CD14-positive monocyte (primary cell): ENCODE measurements around the gene PGM2L1. TPM values are rescaled to one million over a fixed set of nuclear protein-coding genes. Genes with fewer than 3 reads are reported as not detected.

Source experiments
- DNase-seq, 3 donors: peaks; one replicate each; pipeline ENCODE4 v3.0.0-alpha.2; 2011 to 2022
- H2AFZ ChIP-seq: 2 replicates; pipeline ENCODE4 v1.6.0; 2012; ENCODE audit warnings: mild to moderate bottlenecking, low read depth, low read length, inconsistent platforms; ENCODE audit not compliant: insufficient read depth, poor library complexity, severe bottlenecking
- H3K27ac ChIP-seq, 2 donors: 1 replicate in 1 of 2; 2 replicates in 1 of 2; pipeline ENCODE4 v1.5.1; 2012 to 2013; ENCODE audit warnings: low read length in 2 of 2, control low read depth in 1 of 2, inconsistent platforms in 1 of 2, low read depth in 1 of 2, mild to moderate bottlenecking in 1 of 2
- H3K27me3 ChIP-seq, 2 donors: one replicate each; pipeline versions ENCODE4 v1.6.0 to v1.6.1; 2011 to 2013; ENCODE audit warnings: low read length in 2 of 2; ENCODE audit not compliant: control insufficient read depth in 2 of 2, insufficient read depth in 2 of 2
- H3K36me3 ChIP-seq, 2 donors: replicated peaks in 1 of 2; 1 replicate in 1 of 2; 2 replicates in 1 of 2; pipeline versions ENCODE4 v1.5.1 to v1.6.1; 2012 to 2013; ENCODE audit warnings: low read length in 2 of 2, control low read depth in 1 of 2, inconsistent platforms in 1 of 2, mild to moderate bottlenecking in 1 of 2; ENCODE audit not compliant: insufficient read depth in 2 of 2, control insufficient read depth in 1 of 2
- H3K4me1 ChIP-seq, 2 donors: 1 replicate in 1 of 2; 2 replicates in 1 of 2; pipeline versions ENCODE4 v1.5.1 to v1.6.1; 2012 to 2013; ENCODE audit warnings: low read length in 2 of 2, control low read depth in 1 of 2, inconsistent platforms in 1 of 2, mild to moderate bottlenecking in 1 of 2, moderate library complexity in 1 of 2; ENCODE audit not compliant: insufficient read depth in 2 of 2, control insufficient read depth in 1 of 2
- H3K4me2 ChIP-seq: replicated peaks from 2 replicates; pipeline ENCODE3; 2012; ENCODE audit warnings: low read length, moderate library complexity, mild to moderate bottlenecking; ENCODE audit not compliant: poor library complexity, severe bottlenecking; ENCODE audit errors: extremely low read depth
- H3K4me3 ChIP-seq, 3 experiments: fragments of 200-600 bp in 1 of 3; sonication (generic) in 1 of 3; replicated peaks in 1 of 3; 1 replicate in 2 of 3; 2 replicates in 1 of 3; pipeline ENCODE4 v1.5.1; 2011 to 2013; ENCODE audit warnings: low read length in 3 of 3, mild to moderate bottlenecking in 3 of 3, control low read depth in 2 of 3, low read depth in 2 of 3, inconsistent platforms in 1 of 3, moderate library complexity in 1 of 3
- H3K79me2 ChIP-seq: 2 replicates; pipeline ENCODE4 v1.6.0; 2012; ENCODE audit warnings: mild to moderate bottlenecking, control low read depth, inconsistent platforms, low read length, moderate library complexity; ENCODE audit not compliant: insufficient read depth
- H3K9ac ChIP-seq: 2 replicates; pipeline ENCODE4 v1.6.0; 2017; ENCODE audit warnings: low read length, mild to moderate bottlenecking; ENCODE audit not compliant: insufficient read depth, poor library complexity, severe bottlenecking
- H3K9me3 ChIP-seq, 2 donors: replicated peaks in 1 of 2; 1 replicate in 1 of 2; 2 replicates in 1 of 2; pipeline versions ENCODE4 v1.5.1 to v1.6.1; 2012 to 2013; ENCODE audit warnings: low read length in 2 of 2, control low read depth in 1 of 2; ENCODE audit not compliant: control insufficient read depth in 1 of 2, insufficient read depth in 1 of 2
- H4K20me1 ChIP-seq: 2 replicates; pipeline ENCODE4 v1.6.0; 2012; ENCODE audit warnings: mild to moderate bottlenecking, low read length, control low read depth, moderate library complexity; ENCODE audit not compliant: insufficient read depth
- H3K27ac Mint-ChIP-seq, 7 donors: one replicate each; pipeline ENCODE4 v1.8.0; 2020; ENCODE audit warnings: mild to moderate bottlenecking in 7 of 7, mixed read lengths in 7 of 7, moderate library complexity in 6 of 7, inconsistent platforms in 2 of 7
- H3K27me3 Mint-ChIP-seq, 3 donors: one replicate each; pipeline ENCODE4 v1.8.0; 2021 to 2022; ENCODE audit warnings: low read depth in 3 of 3, mild to moderate bottlenecking in 3 of 3, mixed read lengths in 3 of 3, moderate library complexity in 3 of 3, inconsistent platforms in 1 of 3
- H3K36me3 Mint-ChIP-seq, 2 donors: one replicate each; pipeline ENCODE4 v1.8.0; 2020; ENCODE audit warnings: mixed read lengths in 2 of 2, inconsistent platforms in 1 of 2, mild to moderate bottlenecking in 1 of 2
- H3K4me1 Mint-ChIP-seq: one replicate; pipeline ENCODE4 v1.8.0; 2020; ENCODE audit warnings: mild to moderate bottlenecking, mixed read lengths
- H3K4me3 Mint-ChIP-seq, 2 donors: one replicate each; pipeline ENCODE4 v1.8.0; 2020; ENCODE audit warnings: mild to moderate bottlenecking in 2 of 2, mixed read lengths in 2 of 2, moderate library complexity in 1 of 2
- H3K9me3 Mint-ChIP-seq, 7 donors: one replicate each; pipeline ENCODE4 v1.8.0; 2020 to 2022; ENCODE audit warnings: mixed read lengths in 7 of 7, mild to moderate bottlenecking in 6 of 7, moderate library complexity in 6 of 7, inconsistent platforms in 2 of 7
- WGBS: methylation state at CpG from one replicate; pipeline ENCODE4 v1.1.5; 2013; ENCODE audit warnings: missing lambda C conversion rate; ENCODE audit not compliant: insufficient coverage; 5-methylcytosine and 5-hydroxymethylcytosine counted together
- intact Hi-C, 2 donors: fragments of 100-400 bp; cut with micrococcal nuclease; formaldehyde crosslinking; loops; one replicate each; pipeline versions ENCODE4 v1.15.0 to v1.15.1; 2023
- polyA plus RNA-seq, 3 donors: library from polyadenylated mRNA; depleted of rRNA in 1 of 3; unstranded in 2 of 3; stranded (reverse) in 1 of 3; fragments of 300-500 nt in 2 of 3; fragments of >200 nt in 1 of 3; fragmentation: Illumina TruSeq in 2 of 3; gene quantifications; 1 replicate in 2 of 3; 2 replicates in 1 of 3; pipeline ENCODE4 v1.2.3, GENCODE V29; 2012 to 2021
- TF ChIP-seq, protein P1 (sequence below): fragments of 200-600 bp; IDR thresholded peaks from one replicate; pipeline ENCODE4 v1.8.0; 2022; ENCODE audit warnings: antibody characterized with exemption, mild to moderate bottlenecking

Gene PGM2L1
- polyA plus RNA-seq, 3 donors = 0.25 to 0.81 (median 0.62) TPM

DNA sequence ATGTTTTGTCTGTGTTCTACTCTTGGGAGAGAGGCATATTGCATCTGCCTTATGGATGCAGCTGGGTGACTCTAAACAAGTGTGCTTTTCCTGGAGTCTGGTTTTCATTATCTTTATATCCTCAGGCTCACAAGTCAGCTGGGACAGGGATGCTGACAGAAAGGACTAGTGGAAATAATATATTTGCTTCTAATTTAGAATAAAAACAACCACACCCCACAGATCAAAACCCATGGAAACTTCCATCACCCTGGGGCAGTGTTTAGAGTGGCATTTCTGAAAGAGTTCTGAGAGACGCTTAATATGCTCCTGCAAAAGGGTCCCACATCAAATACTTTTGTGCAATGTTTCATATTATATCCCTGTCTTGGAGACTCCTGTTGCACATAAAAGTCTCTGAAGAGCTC lies 48.3 kb upstream of the PGM2L1 start:
- TF ChIP-seq, protein P1, sequence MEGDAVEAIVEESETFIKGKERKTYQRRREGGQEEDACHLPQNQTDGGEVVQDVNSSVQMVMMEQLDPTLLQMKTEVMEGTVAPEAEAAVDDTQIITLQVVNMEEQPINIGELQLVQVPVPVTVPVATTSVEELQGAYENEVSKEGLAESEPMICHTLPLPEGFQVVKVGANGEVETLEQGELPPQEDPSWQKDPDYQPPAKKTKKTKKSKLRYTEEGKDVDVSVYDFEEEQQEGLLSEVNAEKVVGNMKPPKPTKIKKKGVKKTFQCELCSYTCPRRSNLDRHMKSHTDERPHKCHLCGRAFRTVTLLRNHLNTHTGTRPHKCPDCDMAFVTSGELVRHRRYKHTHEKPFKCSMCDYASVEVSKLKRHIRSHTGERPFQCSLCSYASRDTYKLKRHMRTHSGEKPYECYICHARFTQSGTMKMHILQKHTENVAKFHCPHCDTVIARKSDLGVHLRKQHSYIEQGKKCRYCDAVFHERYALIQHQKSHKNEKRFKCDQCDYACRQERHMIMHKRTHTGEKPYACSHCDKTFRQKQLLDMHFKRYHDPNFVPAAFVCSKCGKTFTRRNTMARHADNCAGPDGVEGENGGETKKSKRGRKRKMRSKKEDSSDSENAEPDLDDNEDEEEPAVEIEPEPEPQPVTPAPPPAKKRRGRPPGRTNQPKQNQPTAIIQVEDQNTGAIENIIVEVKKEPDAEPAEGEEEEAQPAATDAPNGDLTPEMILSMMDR = no peak
- Mint-ChIP-seq H3K36me3 (no peaks in the 10 kb centered on the region), H3K4me1 (peaks cover 23% of the 10 kb centered on the region), H3K9me3 (no peaks in the 10 kb centered on the region), H3K4me3 (no peak overlapping the region), H3K27me3 (peaks cover 1 to 6% (median 4%) of the 10 kb centered on the region in 3 donors), H3K27ac (no peak overlapping the region)
- H3K36me3 ChIP-seq = no peaks in the 10 kb centered on the region
- H4K20me1 ChIP-seq = no peaks in the 10 kb centered on the region
- no peak overlapping the region for H3K4me2 ChIP-seq
- peaks cover 13 to 18% of the 10 kb centered on the region in 2 donors for H3K4me1 ChIP-seq
- no peak overlapping the region for H3K27ac ChIP-seq
- no peak overlapping the region for H3K4me3 ChIP-seq
- no peak overlapping the region for H2AFZ ChIP-seq
- intact Hi-C loops = loop anchor here in 1 of 2 donors (10.0 kb wide), 1 partner anchor 192 kb away; no protein-coding TSS in a partner anchor
- DNase-seq = no peak
- no peaks in the 10 kb centered on the region for H3K9me3 ChIP-seq
- no peaks in the 10 kb centered on the region for H3K27me3 ChIP-seq
- no peak overlapping the region for H3K9ac ChIP-seq
- no peaks in the 10 kb centered on the region for H3K79me2 ChIP-seq
- no CpG with 5 or more reads among the region's 1 CpG for WGBS

DNA sequence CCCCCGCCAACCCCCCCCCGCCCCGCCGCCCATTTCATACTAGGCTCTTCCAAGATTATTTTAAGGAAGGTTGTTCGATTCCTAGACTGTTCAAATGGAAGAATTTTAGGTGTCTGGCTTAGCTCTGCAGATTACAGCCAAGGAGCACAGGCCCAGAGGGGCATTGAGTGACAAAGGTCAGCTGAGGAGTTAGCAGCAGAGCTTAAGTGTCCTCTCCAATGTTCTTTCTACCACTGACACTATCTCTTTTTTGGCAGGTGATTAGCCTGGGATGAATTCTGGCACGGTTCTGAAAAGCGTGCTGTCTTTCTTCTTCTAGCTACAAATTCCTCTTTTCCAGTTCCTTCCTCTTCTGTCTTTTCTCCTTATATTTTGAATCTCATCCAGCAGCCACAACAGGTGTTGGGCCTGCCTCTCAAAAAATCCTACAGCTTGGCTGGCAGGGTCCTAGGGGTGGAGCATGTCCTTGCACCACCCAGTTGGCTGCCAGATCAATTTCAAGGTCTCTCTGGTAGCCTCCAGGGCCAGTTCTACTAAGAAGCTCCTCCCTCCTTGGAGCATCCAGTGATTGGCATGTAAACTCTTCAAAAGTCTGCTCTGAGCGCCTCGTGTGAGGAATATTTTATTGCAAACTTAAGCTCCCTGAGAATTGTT lies 46.1 kb upstream of the PGM2L1 start:
- Mint-ChIP-seq H3K9me3 (peaks cover 4 to 12% (median 7%) of the 10 kb centered on the region in 7 donors), H3K4me3 (no peak overlapping the region), H3K4me1 (peaks cover 9% of the 10 kb centered on the region), H3K27ac (no peak overlapping the region), H3K36me3 (no peaks in the 10 kb centered on the region), H3K27me3 (peaks cover 1 to 8% (median 4%) of the 10 kb centered on the region in 3 donors)
- Histone ChIP-seq H3K9ac (no peak overlapping the region), H3K4me1 (peaks cover 5% of the 10 kb centered on the region in 2 donors), H3K4me3 (no peak overlapping the region), H3K4me2 (no peak overlapping the region), H3K9me3 (peaks cover 4 to 6% of the 10 kb centered on the region in 2 donors), H3K27ac (no peak overlapping the region), H2AFZ (no peak overlapping the region), H4K20me1 (no peaks in the 10 kb centered on the region), H3K36me3 (no peaks in the 10 kb centered on the region), H3K27me3 (no peaks in the 10 kb centered on the region), H3K79me2 (no peaks in the 10 kb centered on the region)
- TF ChIP-seq, protein P1 = no peak
- intact Hi-C loops = loop anchor here in 1 of 2 donors (10.0 kb wide), 1 partner anchor 189 kb away; no protein-coding TSS in a partner anchor
- no CpG with 5 or more reads among the region's 9 CpGs for WGBS
- DNase-seq = no peak
